ENCODE results near the gene HIPK4. TPM values are rescaled to one million over a fixed set of nuclear protein-coding genes. Genes with fewer than 3 reads are reported as not detected.

HIPK4 gene
- total and polyA plus RNA-seq, 9 of the 15 experiments (the other 6 are each of a cell fraction or from before 2014, with no cell fraction given): 0.06 to 0.09 TPM; not detected in 7

DNA sequence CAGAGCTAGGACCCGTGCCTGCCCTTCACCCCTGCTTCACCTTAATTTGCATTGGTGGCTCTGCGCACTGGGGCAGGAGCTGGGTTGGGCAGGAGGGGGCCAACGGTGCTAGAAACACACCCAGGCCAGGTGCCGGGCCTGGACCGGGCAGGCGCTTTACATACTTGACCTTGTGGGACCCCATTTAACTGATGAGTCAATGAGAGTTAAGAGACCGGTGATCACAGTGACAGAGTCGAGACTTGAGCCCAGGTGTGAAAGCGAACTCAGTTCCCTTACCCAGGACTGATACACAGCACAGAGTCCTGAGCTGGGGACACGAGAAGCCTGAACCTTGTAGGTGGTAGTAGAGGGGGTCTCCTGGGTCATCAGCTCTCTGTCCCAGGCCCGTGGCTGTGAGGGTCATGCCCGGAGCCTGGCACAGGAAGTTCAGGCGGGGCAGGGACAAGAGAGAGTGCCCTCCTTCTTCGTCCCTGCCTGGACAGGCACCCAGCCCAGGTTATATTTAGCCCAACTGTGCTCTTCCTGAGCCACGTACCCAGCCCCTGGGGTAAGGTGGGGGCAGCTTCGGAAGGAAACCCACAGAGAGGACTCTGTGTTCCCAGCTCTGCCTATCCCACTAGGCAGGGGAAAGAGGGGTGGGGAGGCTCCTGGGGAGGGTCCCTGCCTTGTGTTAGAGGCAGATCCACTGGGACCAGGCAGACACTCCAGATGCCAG, 21.3 kb upstream of the HIPK4 start (continued):
- TF ChIP-seq MXI1 (IDR thresholded peaks at IDR 0.05; ENCODE audit: low read depth, low read length) (no peak), ZHX1 (conservative IDR thresholded peaks at IDR 0.05; ENCODE audit: low read length) (no peak), ARNT (IDR thresholded peaks at IDR 0.05) (no peak), MEF2D (tag; conservative IDR thresholded peaks at IDR 0.05; ENCODE audit: low read depth) (no peak), THAP12 (CRISPR knock-in tag; IDR thresholded peaks at IDR 0.05) (no peak), NFXL1 (CRISPR knock-in tag; IDR thresholded peaks at IDR 0.05) (no peak)

Measured in K562 (cell line).